Kidney (tissue), 14 donors: ENCODE data around the gene NLRP9. TPM values are rescaled to one million over a fixed set of nuclear protein-coding genes. Genes with fewer than 3 reads are reported as not detected.

Experiments
- DNase-seq, 5 donors: peaks; one replicate each; pipeline ENCODE4 v3.0.0-alpha.2; 2013 to 2020
- FAIRE-seq: peaks from 2 replicates; lab custom pipeline; 2012; peaks lifted over from hg19 to GRCh38; lab: Jason Lieb, UNC
- H3K27ac ChIP-seq, 2 donors: one replicate each; pipeline ENCODE4 v1.7.0; 2013; ENCODE audit warnings: low read depth in 2 of 2, low read length in 2 of 2, inconsistent platforms in 1 of 2
- H3K27me3 ChIP-seq: one replicate; pipeline ENCODE4 v1.7.1; 2013; ENCODE audit warnings: low read length, inconsistent platforms; ENCODE audit not compliant: control insufficient read depth, insufficient read depth
- H3K36me3 ChIP-seq, 3 donors: one replicate each; pipeline versions ENCODE4 v1.7.0 to v1.7.1; 2013; ENCODE audit warnings: low read length in 3 of 3, control low read depth in 1 of 3, inconsistent platforms in 1 of 3; ENCODE audit not compliant: insufficient read depth in 3 of 3, control insufficient read depth in 2 of 3
- H3K4me1 ChIP-seq, 3 donors: one replicate each; pipeline versions ENCODE4 v1.7.0 to v1.7.1; 2013; ENCODE audit warnings: low read length in 3 of 3, inconsistent platforms in 1 of 3, low read depth in 1 of 3; ENCODE audit not compliant: control insufficient read depth in 2 of 3, insufficient read depth in 2 of 3
- H3K4me3 ChIP-seq, 3 donors: one replicate each; pipeline versions ENCODE4 v1.7.0 to v1.8.1; 2013; ENCODE audit warnings: low read length in 3 of 3, control low read depth in 1 of 3, inconsistent platforms in 1 of 3
- H3K9ac ChIP-seq, 3 donors: one replicate each; pipeline versions ENCODE4 v1.7.0 to v1.7.1; 2013; ENCODE audit warnings: low read length in 3 of 3, control low read depth in 1 of 3, inconsistent platforms in 1 of 3
- H3K9me3 ChIP-seq, 3 donors: one replicate each; pipeline versions ENCODE4 v1.7.0 to v1.7.1; 2013; ENCODE audit warnings: low read length in 3 of 3, control low read depth in 1 of 3, inconsistent platforms in 1 of 3; ENCODE audit not compliant: control insufficient read depth in 2 of 3, insufficient read depth in 1 of 3
- intact Hi-C: fragments of 100-400 bp; cut with DNase I; formaldehyde crosslinking; loops from one replicate; pipeline ENCODE4 v1.11.1; 2022
- polyA plus RNA-seq: library from polyadenylated mRNA; stranded (reverse); fragments of 350-450 nt; fragmentation: Illumina TruSeq; extraction: RNeasy Lipid Tissue Mini Kit (QIAGEN cat#74804); gene quantifications from one replicate; pipeline ENCODE4 v1.2.3, GENCODE V29; 2014; ENCODE audit warnings: low read depth, low replicate concordance; ENCODE audit not compliant: insufficient read depth
- total RNA-seq: library from RNA; stranded (reverse); fragmentation: NEBNext Ultra II Directional; extraction: Animal tissue kit (Norgen Biotek cat#: 25700); gene quantifications from one replicate; pipeline ENCODE4 v1.2.1, GENCODE V29; 2021
- TF ChIP-seq, protein P1 (sequence below): IDR thresholded peaks from 3 replicates; pipeline ENCODE4 v1.5.1; 2012; ENCODE audit warnings: mild to moderate bottlenecking, moderate library complexity, borderline replicate concordance; ENCODE audit not compliant: insufficient read depth; ENCODE audit errors: extremely low read depth
- donor health status: control.
- donor health status: control.
- donor health status: control.
- donor health status: control.
- donor health status: control.
- donor health status: DM: yes; HTN: yes; CAD: no.
- donor health status: Normal renal cell carcinoma (clear cell type).

The NLRP9 gene
- total and polyA plus RNA-seq, 2 donors from 2014 or later = 0.09 TPM; not detected in 1

DNA sequence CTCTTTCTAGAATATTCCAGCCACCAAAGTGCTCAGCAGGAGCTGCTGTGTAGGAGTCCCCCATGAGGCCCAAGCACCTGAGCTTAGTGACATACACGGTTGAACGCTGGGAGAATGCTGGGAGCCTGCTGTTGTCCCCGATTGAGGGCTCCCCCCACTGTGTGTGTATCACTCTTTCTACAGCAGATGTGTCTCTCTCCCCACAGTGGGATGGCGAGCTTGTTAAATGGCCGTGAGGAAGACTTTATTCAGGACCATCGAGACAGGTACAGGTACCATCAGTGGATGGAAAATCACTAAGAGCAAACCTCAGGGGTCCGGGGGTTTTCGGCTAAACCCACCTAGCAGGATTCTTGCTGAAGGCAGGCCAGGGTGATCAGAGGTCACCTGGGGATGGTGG, 40.5 kb downstream of the NLRP9 start:
- Histone ChIP-seq H3K9ac (no peak overlapping the region), H3K4me3 (no peak overlapping the region), H3K36me3 (peaks cover 0 to 32% (median 14%) of the 10 kb centered on the region in 3 donors), H3K4me1 (no peaks in the 10 kb centered on the region), H3K27ac (no peak overlapping the region), H3K9me3 (no peaks in the 10 kb centered on the region), H3K27me3 (no peaks in the 10 kb centered on the region)
- intact Hi-C loops = no loop called here
- TF ChIP-seq, protein P1, sequence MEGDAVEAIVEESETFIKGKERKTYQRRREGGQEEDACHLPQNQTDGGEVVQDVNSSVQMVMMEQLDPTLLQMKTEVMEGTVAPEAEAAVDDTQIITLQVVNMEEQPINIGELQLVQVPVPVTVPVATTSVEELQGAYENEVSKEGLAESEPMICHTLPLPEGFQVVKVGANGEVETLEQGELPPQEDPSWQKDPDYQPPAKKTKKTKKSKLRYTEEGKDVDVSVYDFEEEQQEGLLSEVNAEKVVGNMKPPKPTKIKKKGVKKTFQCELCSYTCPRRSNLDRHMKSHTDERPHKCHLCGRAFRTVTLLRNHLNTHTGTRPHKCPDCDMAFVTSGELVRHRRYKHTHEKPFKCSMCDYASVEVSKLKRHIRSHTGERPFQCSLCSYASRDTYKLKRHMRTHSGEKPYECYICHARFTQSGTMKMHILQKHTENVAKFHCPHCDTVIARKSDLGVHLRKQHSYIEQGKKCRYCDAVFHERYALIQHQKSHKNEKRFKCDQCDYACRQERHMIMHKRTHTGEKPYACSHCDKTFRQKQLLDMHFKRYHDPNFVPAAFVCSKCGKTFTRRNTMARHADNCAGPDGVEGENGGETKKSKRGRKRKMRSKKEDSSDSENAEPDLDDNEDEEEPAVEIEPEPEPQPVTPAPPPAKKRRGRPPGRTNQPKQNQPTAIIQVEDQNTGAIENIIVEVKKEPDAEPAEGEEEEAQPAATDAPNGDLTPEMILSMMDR = no peak
- DNase-seq = no peak
- FAIRE-seq = no peak

DNA sequence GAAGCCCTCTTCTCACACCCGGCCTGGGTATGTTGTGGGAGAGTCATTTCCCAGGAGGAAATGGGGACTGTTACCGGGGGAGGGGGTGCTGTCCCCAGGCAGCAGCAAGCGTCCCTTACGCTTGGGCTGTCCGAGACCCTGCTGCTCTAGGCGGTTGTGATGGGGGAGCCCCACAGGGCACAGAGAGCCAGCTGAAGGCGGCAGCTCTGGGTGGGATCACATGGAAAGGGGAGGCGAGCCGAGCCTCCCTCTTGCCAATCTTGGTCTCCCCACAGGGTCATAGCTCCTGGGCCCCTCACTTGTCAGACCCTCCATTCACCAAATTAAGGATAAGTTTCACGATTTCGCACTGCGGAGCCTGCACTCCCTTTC, 41.1 kb downstream of the NLRP9 start:
- H3K27ac ChIP-seq = no peak overlapping the region
- H3K4me3 ChIP-seq = no peak overlapping the region
- intact Hi-C loops = no loop called here
- H3K9me3 ChIP-seq = no peaks in the 10 kb centered on the region
- TF ChIP-seq, protein P1 = no peak
- peaks cover 0 to 32% (median 14%) of the 10 kb centered on the region in 3 donors for H3K36me3 ChIP-seq
- no peaks in the 10 kb centered on the region for H3K27me3 ChIP-seq
- FAIRE-seq = no peak
- no peak overlapping the region for H3K9ac ChIP-seq
- H3K4me1 ChIP-seq = no peaks in the 10 kb centered on the region
- DNase-seq = no peak

DNA sequence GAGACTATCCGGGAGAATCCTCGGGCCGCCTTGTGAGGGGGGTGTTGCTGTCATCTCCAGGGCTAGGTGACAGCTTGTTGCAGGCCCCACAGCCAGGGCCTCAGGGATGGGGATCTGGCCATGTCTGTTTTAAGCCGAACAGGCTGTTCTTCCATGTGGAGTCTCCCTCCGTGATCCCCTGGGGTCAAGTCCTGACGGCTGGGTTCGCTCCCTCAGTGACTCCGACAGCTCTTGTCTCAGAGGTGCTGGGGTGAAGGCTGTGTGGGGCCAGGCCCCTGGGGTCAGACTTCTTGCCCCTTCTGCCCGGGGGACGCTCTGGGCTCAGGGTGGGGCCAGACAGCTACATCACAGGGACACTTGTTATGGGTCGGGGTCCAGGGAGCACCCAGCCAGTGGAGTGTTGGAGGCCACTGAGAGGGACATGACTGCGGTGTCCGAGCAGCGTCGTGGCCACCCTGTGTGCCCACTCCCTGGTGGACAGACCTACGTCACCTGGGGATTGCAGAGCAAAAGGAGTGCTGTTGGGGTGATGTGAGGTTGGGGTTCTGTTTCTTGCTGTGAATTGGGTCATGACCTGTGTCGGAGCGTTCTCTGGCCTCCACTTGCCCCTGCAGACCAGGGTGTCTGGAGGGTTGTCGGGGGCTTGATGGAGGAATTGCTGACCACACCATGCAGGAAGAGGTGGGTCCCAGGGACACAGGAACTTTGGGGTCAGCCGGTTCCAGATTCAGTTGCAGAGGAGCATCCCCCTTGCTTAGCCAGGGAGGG, 41.7 kb downstream of the NLRP9 start:
- peaks cover 0 to 37% (median 14%) of the 10 kb centered on the region in 3 donors for H3K36me3 ChIP-seq
- FAIRE-seq = no peak

More for the DNA sequence above, 41.7 kb downstream of the NLRP9 start:
- no peak overlapping the region for H3K27ac ChIP-seq
- no peak overlapping the region for H3K9ac ChIP-seq
- TF ChIP-seq, protein P1 = no peak
- DNase-seq = no peak
- H3K4me1 ChIP-seq = no peaks in the 10 kb centered on the region
- intact Hi-C loops = no loop called here
- no peaks in the 10 kb centered on the region for H3K27me3 ChIP-seq
- no peak overlapping the region for H3K4me3 ChIP-seq
- H3K9me3 ChIP-seq = no peaks in the 10 kb centered on the region
